GM13977 (cell line): Measurements from ENCODE around the gene ZNF236.

Experiments used
- DNase-seq: peaks from one replicate; pipeline ENCODE4 v3.0.0; 2012; ENCODE audit warnings: low spot score
- CTCF ChIP-seq: IDR thresholded peaks from 2 replicates; pipeline ENCODE4 v1.5.1; 2012; ENCODE audit warnings: mild to moderate bottlenecking, control low read depth; ENCODE audit not compliant: insufficient read depth; ENCODE audit errors: extremely low read depth, missing control alignments
- in situ Hi-C: fragments of 300-500 bp; cut with MboI; formaldehyde crosslinking; loops from one replicate; pipeline ENCODE4 v1.12.0; 2022; ENCODE audit warnings: low sequenced_read_pairs, low pct_unique_long_range_greater_than_20kb, mixed read lengths, inconsistent platforms; ENCODE audit not compliant: unreplicated experiment

Gene ZNF236

GRCh38 chr18:76821356-76821874 is 942 bp upstream of the ZNF236 start:
- no peak for DNase-seq
- TF ChIP-seq CTCF = no peak
- in situ Hi-C loops = no loop called here

- in situ Hi-C loops = no loop called here
- DNase-seq = peak; percentile 89
- TF ChIP-seq CTCF = no peak
Observed at GRCh38 chr18:76821875-76822505, 367 bp upstream of the ZNF236 start.

GRCh38 chr18:76823161-76823538 is 793 bp downstream of the ZNF236 start:
- no peak for DNase-seq
- no peak for TF ChIP-seq CTCF
- in situ Hi-C loops = no loop called here

DNA sequence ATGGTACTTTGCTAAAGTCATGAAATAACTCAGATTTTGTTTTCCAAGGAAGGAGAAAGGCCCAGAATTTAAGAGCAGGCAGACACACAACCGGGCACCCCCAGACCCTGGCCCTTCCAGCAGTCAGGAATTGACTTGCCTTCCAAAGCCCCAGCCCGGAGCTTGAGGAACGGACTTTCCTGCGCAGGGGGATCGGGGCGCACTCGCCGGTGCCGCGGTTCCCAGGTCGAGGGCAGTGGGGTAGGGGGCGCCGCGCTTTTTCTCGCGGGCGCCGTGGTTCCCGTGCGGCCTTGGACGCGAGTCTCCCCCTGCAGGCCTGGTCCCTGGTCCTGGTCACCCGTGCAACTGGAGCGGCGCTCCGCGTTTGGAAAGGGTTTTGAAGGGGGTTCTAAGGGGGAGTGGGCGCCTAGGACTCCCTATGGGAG is 1.2 kb downstream of the ZNF236 start:
- peak; percentile 40 for TF ChIP-seq CTCF
- peak; percentile 39 for DNase-seq
- in situ Hi-C loops = no loop called here

- TF ChIP-seq CTCF = no peak
- DNase-seq = no peak
- in situ Hi-C loops = no loop called here
Observed at GRCh38 chr18:76824145-76824676, 1.9 kb downstream of the ZNF236 start.

DNA sequence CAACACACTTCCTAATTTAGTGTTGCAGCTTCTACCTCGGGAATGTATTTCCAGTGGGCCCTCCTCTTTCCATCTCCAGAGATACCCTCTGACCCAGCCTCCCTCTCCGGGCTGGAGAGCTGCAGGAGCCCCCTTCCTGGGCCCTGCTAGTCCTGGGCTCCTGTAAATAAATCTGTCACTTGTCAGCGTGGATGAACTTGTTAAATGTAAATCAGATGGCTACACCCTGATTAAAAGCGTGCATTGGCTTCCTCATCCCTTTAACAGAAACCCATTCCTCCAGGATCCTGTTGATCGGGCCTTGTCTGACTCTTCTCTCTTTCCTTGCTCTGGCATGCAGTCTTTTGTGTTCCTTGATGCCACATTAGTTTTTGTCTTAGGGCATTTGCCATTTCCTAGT is 2.4 kb downstream of the ZNF236 start:
- in situ Hi-C loops = no loop called here
- no peak for DNase-seq
- TF ChIP-seq CTCF = no peak
